Keratinocyte (primary cell): Measurements from ENCODE around the gene OPN1MW. TPM values are rescaled to one million over a fixed set of nuclear protein-coding genes. Genes with fewer than 3 reads are reported as not detected.

Experiments
- DNase-seq: peaks from one replicate; pipeline ENCODE4 v3.0.0-alpha.2; 2011; ENCODE audit warnings: low read depth, missing footprints, low spot score
- FAIRE-seq: peaks from 2 replicates; lab custom pipeline; 2011; peaks lifted over from hg19 to GRCh38; lab: Jason Lieb, UNC
- H2AFZ ChIP-seq: 2 replicates; pipeline ENCODE4 v1.6.0; 2012; ENCODE audit warnings: low read length, control low read depth, inconsistent platforms; ENCODE audit not compliant: control insufficient read depth
- H3K27ac ChIP-seq: 2 replicates; pipeline ENCODE4 v1.5.1; 2011; ENCODE audit warnings: low read length; ENCODE audit not compliant: control insufficient read depth, insufficient read depth
- H3K27me3 ChIP-seq: 3 replicates; pipeline ENCODE4 v1.6.0; 2011; ENCODE audit warnings: low read length; ENCODE audit not compliant: control insufficient read depth, insufficient read depth; ENCODE audit errors: extremely low read depth
- H3K36me3 ChIP-seq, 2 experiments: 2 replicates in 1 of 2; 3 replicates in 1 of 2; pipeline ENCODE4 v1.5.1; 2011; ENCODE audit warnings: low read length in 2 of 2, mild to moderate bottlenecking in 1 of 2; ENCODE audit not compliant: control insufficient read depth in 2 of 2, insufficient read depth in 2 of 2; ENCODE audit errors: extremely low read depth in 1 of 2
- H3K4me1 ChIP-seq: 3 replicates; pipeline ENCODE4 v1.5.1; 2011; ENCODE audit warnings: low read length; ENCODE audit not compliant: control insufficient read depth, insufficient read depth; ENCODE audit errors: extremely low read depth
- H3K4me2 ChIP-seq: 3 replicates; pipeline ENCODE4 v1.6.0; 2011; ENCODE audit warnings: low read depth, low read length; ENCODE audit not compliant: control insufficient read depth, insufficient read depth; ENCODE audit errors: extremely low read depth
- H3K4me3 ChIP-seq, 3 experiments: fragments of 200-600 bp in 1 of 3; sonication (generic) in 1 of 3; 2 replicates in 2 of 3; 3 replicates in 1 of 3; pipeline ENCODE4 v1.5.1; 2011 to 2016; ENCODE audit warnings: low read length in 3 of 3, mild to moderate bottlenecking in 3 of 3, control low read depth in 2 of 3, inconsistent platforms in 1 of 3, low read depth in 1 of 3, mixed read lengths in 1 of 3, mixed run types in 1 of 3, moderate library complexity in 1 of 3; ENCODE audit not compliant: control insufficient read depth in 2 of 3, insufficient read depth in 2 of 3; ENCODE audit errors: extremely low read depth in 1 of 3
- H3K79me2 ChIP-seq: 2 replicates; pipeline ENCODE4 v1.6.0; 2012; ENCODE audit warnings: low read length; ENCODE audit not compliant: control insufficient read depth, insufficient read depth
- H3K9ac ChIP-seq: 3 replicates; pipeline ENCODE4 v1.6.0; 2011; ENCODE audit warnings: low read length; ENCODE audit not compliant: control insufficient read depth, insufficient read depth; ENCODE audit errors: extremely low read depth
- H3K9me1 ChIP-seq: 3 replicates; pipeline ENCODE4 v1.6.0; 2011; ENCODE audit warnings: low read length; ENCODE audit not compliant: control insufficient read depth, insufficient read depth; ENCODE audit errors: extremely low read depth
- H3K9me3 ChIP-seq: 2 replicates; pipeline ENCODE4 v1.5.1; 2012; ENCODE audit warnings: low read depth, low read length; ENCODE audit not compliant: control insufficient read depth
- H4K20me1 ChIP-seq: 3 replicates; pipeline ENCODE4 v1.6.0; 2011; ENCODE audit warnings: low read length; ENCODE audit not compliant: control insufficient read depth, insufficient read depth; ENCODE audit errors: extremely low read depth
- EZH2 ChIP-seq: IDR thresholded peaks from one replicate; pipeline ENCODE4 v1.6.1; 2012; ENCODE audit warnings: inconsistent platforms, mild to moderate bottlenecking, low read length, moderate library complexity
- dilution Hi-C: fragments of 300-500 bp; cut with MboI; formaldehyde crosslinking; loops from one replicate; pipeline ENCODE4 v1.7.0; 2020; ENCODE audit warnings: low sequenced_read_pairs; ENCODE audit not compliant: extremely low pct_ligation_motif_present
- polyA plus RNA-seq, 5 experiments: library from polyadenylated mRNA; depleted of rRNA in 3 of 5; stranded (reverse) in 3 of 5; stranded (forward) in 1 of 5; unstranded in 1 of 5; fragments of >200 nt; gene quantifications; 1 replicate in 1 of 5; 2 replicates in 3 of 5; 3 replicates in 1 of 5; pipeline versions ENCODE4 v1.2.1 to v1.2.3, GENCODE V29; 2011 to 2012; ENCODE audit warnings: missing spikeins in 2 of 5, low read depth in 1 of 5, low replicate concordance in 1 of 5
- TF ChIP-seq, protein P1 (sequence below), 3 experiments: IDR thresholded peaks in 1 of 3; conservative IDR thresholded peaks in 1 of 3; optimal IDR thresholded peaks in 1 of 3; 2 replicates in 2 of 3; 3 replicates in 1 of 3; pipeline versions ENCODE3 to v1.5.1; 2011; ENCODE audit warnings: low read length in 3 of 3, mild to moderate bottlenecking in 3 of 3, moderate library complexity in 2 of 3, control low read depth in 1 of 3, inconsistent platforms in 1 of 3; ENCODE audit not compliant: insufficient read depth in 2 of 3; ENCODE audit errors: extremely low read depth in 1 of 3

Gene OPN1MW
- polyA plus RNA-seq, 1 donor (not counting 4 experiments of a cell fraction or from before 2014, with no cell fraction given), result not detected

- dilution Hi-C loops, result no loop called here
- FAIRE-seq, result no peak
Measured at GRCh38 chrX:154140206-154140605, 42.2 kb upstream of the OPN1MW start.

GRCh38 chrX:154140742-154141141 lies 41.7 kb upstream of the OPN1MW start:
- no peak for TF ChIP-seq EZH2
- TF ChIP-seq, protein P1, sequence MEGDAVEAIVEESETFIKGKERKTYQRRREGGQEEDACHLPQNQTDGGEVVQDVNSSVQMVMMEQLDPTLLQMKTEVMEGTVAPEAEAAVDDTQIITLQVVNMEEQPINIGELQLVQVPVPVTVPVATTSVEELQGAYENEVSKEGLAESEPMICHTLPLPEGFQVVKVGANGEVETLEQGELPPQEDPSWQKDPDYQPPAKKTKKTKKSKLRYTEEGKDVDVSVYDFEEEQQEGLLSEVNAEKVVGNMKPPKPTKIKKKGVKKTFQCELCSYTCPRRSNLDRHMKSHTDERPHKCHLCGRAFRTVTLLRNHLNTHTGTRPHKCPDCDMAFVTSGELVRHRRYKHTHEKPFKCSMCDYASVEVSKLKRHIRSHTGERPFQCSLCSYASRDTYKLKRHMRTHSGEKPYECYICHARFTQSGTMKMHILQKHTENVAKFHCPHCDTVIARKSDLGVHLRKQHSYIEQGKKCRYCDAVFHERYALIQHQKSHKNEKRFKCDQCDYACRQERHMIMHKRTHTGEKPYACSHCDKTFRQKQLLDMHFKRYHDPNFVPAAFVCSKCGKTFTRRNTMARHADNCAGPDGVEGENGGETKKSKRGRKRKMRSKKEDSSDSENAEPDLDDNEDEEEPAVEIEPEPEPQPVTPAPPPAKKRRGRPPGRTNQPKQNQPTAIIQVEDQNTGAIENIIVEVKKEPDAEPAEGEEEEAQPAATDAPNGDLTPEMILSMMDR (optimal IDR thresholded peaks at IDR 0.05 in 1 of 3, IDR thresholded peaks at IDR 0.05 in 1 of 3, conservative IDR thresholded peaks at IDR 0.05 in 1 of 3; ENCODE audit: extremely low read depth in 1 of 3, insufficient read depth in 2 of 3, low read length in 3 of 3), result no peak

More at GRCh38 chrX:154140206-154140605, 42.2 kb upstream of the OPN1MW start:
- H3K27me3 ChIP-seq, result no peaks in the 10 kb centered on the region
- no peak overlapping the region for H3K4me3 ChIP-seq
- TF ChIP-seq, protein P1 (optimal IDR thresholded peaks at IDR 0.05 in 1 of 3, IDR thresholded peaks at IDR 0.05 in 1 of 3, conservative IDR thresholded peaks at IDR 0.05 in 1 of 3; ENCODE audit: extremely low read depth in 1 of 3, insufficient read depth in 2 of 3, low read length in 3 of 3), result no peak
- TF ChIP-seq EZH2, result no peak
- no peak overlapping the region for H2AFZ ChIP-seq
- H3K4me2 ChIP-seq, result no peak overlapping the region
- no peaks in the 10 kb centered on the region for H3K36me3 ChIP-seq
- no peaks in the 10 kb centered on the region for H4K20me1 ChIP-seq
- H3K9me1 ChIP-seq, result no peaks in the 10 kb centered on the region
- no peak overlapping the region for H3K9ac ChIP-seq
- no peaks in the 10 kb centered on the region for H3K4me1 ChIP-seq
- no peaks in the 10 kb centered on the region for H3K79me2 ChIP-seq
- H3K27ac ChIP-seq, result no peak overlapping the region
- H3K9me3 ChIP-seq, result peaks cover 5% of the 10 kb centered on the region
- no peak for DNase-seq

More at GRCh38 chrX:154140742-154141141, 41.7 kb upstream of the OPN1MW start:
- H2AFZ ChIP-seq, result no peak overlapping the region
- no peaks in the 10 kb centered on the region for H4K20me1 ChIP-seq
- H3K9me3 ChIP-seq, result peaks cover 5% of the 10 kb centered on the region
- no peaks in the 10 kb centered on the region for H3K4me1 ChIP-seq
- no peak for DNase-seq
- no peaks in the 10 kb centered on the region for H3K36me3 ChIP-seq
- no peaks in the 10 kb centered on the region for H3K79me2 ChIP-seq
- H3K27ac ChIP-seq, result no peak overlapping the region
- H3K9ac ChIP-seq, result no peak overlapping the region
- H3K9me1 ChIP-seq, result no peaks in the 10 kb centered on the region
- H3K4me2 ChIP-seq, result no peak overlapping the region
- dilution Hi-C loops, result no loop called here
- no peak for FAIRE-seq
- no peaks in the 10 kb centered on the region for H3K27me3 ChIP-seq
- no peak overlapping the region for H3K4me3 ChIP-seq
